SK-N-SH treated with all-trans-retinoic acid at 6 μM for 48 hours (cell line): ENCODE results near the gene NINJ2.

ENCODE experiments used
- CREB5 ChIP-seq: fragments of 250-450 bp; sonication (Bioruptor Pico); IDR thresholded peaks from 2 replicates; pipeline ENCODE4 v1.5.1; 2020; ENCODE audit warnings: low read depth, mild to moderate bottlenecking, moderate library complexity
- CSDC2 ChIP-seq: fragments of 250-450 bp; sonication (Bioruptor Pico); IDR thresholded peaks from 2 replicates; pipeline ENCODE4 v1.5.0; 2020; ENCODE audit warnings: mild to moderate bottlenecking, moderate library complexity
- CSRNP3 ChIP-seq: fragments of 250-450 bp; sonication (Bioruptor Pico); IDR thresholded peaks from 2 replicates; pipeline ENCODE4 v1.5.1; 2021; ENCODE audit warnings: mild to moderate bottlenecking, moderate library complexity
- ESRRG ChIP-seq: fragments of 250-450 bp; sonication (Bioruptor Pico); IDR thresholded peaks from 2 replicates; pipeline ENCODE4 v1.6.1; 2021; ENCODE audit warnings: mild to moderate bottlenecking
- GLIS3 ChIP-seq: fragments of 250-450 bp; sonication (Bioruptor Pico); IDR thresholded peaks from 2 replicates; pipeline ENCODE4 v1.5.0; 2020; ENCODE audit warnings: mild to moderate bottlenecking, moderate library complexity
- ISL1 ChIP-seq: fragments of 250-450 bp; sonication (Bioruptor Pico); IDR thresholded peaks from 2 replicates; pipeline ENCODE4 v2.1.2; 2022; ENCODE audit warnings: mild to moderate bottlenecking, moderate library complexity
- OSR1 ChIP-seq: fragments of 250-450 bp; sonication (Bioruptor Pico); IDR thresholded peaks from 2 replicates; pipeline ENCODE4 v1.8.0; 2022; ENCODE audit warnings: moderate library complexity, mild to moderate bottlenecking, inconsistent platforms
- PATZ1 ChIP-seq: fragments of 250-450 bp; sonication (Bioruptor Pico); IDR thresholded peaks from 2 replicates; pipeline ENCODE4 v1.8.0; 2020; ENCODE audit warnings: mild to moderate bottlenecking, moderate library complexity, borderline replicate concordance
- ZC3H10 ChIP-seq: fragments of 250-450 bp; sonication (Bioruptor Pico); IDR thresholded peaks from 2 replicates; pipeline ENCODE4 v1.5.1; 2021; ENCODE audit warnings: mild to moderate bottlenecking, moderate library complexity
- ZFP3 ChIP-seq: fragments of 250-450 bp; sonication (Bioruptor Pico); IDR thresholded peaks from 2 replicates; pipeline ENCODE4 v1.5.0; 2020; ENCODE audit warnings: mild to moderate bottlenecking, moderate library complexity
- ZFP30 ChIP-seq: fragments of 450-650 bp; formaldehyde crosslinking; IDR thresholded peaks from 2 replicates; pipeline ENCODE4 v1.5.0; 2022; ENCODE audit warnings: mild to moderate bottlenecking, moderate library complexity
- ZNF565 ChIP-seq: fragments of 450-650 bp; formaldehyde crosslinking; conservative IDR thresholded peaks from 2 replicates; pipeline ENCODE4 v1.5.0; 2020; ENCODE audit warnings: low read depth, mild to moderate bottlenecking, moderate library complexity

GRCh38 chr12:618605-619004 is 44.6 kb downstream of the NINJ2 start:
- TF ChIP-seq ISL1 (no peak), PATZ1 (no peak), ZFP3 (no peak), CSDC2 (CRISPR knock-in tag) (no peak), ZC3H10 (CRISPR knock-in tag) (no peak), CREB5 (CRISPR knock-in tag) (no peak), CSRNP3 (CRISPR knock-in tag) (no peak), OSR1 (CRISPR knock-in tag) (no peak), ESRRG (CRISPR knock-in tag) (no peak), ZNF565 (CRISPR knock-in tag) (no peak), ZFP30 (CRISPR knock-in tag) (no peak), GLIS3 (no peak)
